Measurements from ENCODE around the gene GSTO2. TPM values are rescaled to one million over a fixed set of nuclear protein-coding genes. Genes with fewer than 3 reads are reported as not detected.
"Not testable (repeated sequence)": the region's sequence is repeated elsewhere in the genome, so short reads cannot be mapped to it uniquely, and the experiment has no call there.

Gene GSTO2
- total and polyA plus RNA-seq, 2 donors (not counting 1 experiment from before 2014, with no cell fraction given): 2.9 to 3.1 TPM

- Histone ChIP-seq H4K20me1 (ENCODE audit: control insufficient read depth, extremely low read depth, insufficient read depth, low read length) (no peaks in the 10 kb centered on the region), H3K27ac (ENCODE audit: insufficient read depth, low read length) (no peak overlapping the region), H3K4me2 (ENCODE audit: extremely low read depth, insufficient read depth, low read length) (no peak overlapping the region), H3K4me1 (ENCODE audit: control insufficient read depth, extremely low read depth, insufficient read depth, low read length) (no peaks in the 10 kb centered on the region), H3K27me3 (ENCODE audit: control insufficient read depth, insufficient read depth, low read length) (peaks cover 5% of the 10 kb centered on the region), H3K79me2 (ENCODE audit: control insufficient read depth, insufficient read depth, low read length) (no peaks in the 10 kb centered on the region), H2AFZ (ENCODE audit: low read length) (no peak overlapping the region), H3K9ac (ENCODE audit: insufficient read depth, low read length) (no peak overlapping the region), H3K36me3 (ENCODE audit: control insufficient read depth, insufficient read depth, low read length) (no peaks in the 10 kb centered on the region), H3K9me3 (ENCODE audit: control insufficient read depth, insufficient read depth, low read depth, low read length) (no peaks in the 10 kb centered on the region), H3K4me3 (replicated peaks in 1 of 4; ENCODE audit: control extremely low read depth in 1 of 4, insufficient read depth in 1 of 4, low read depth in 3 of 4, low read length in 4 of 4) (no peak overlapping the region)
- DNase-seq (ENCODE audit: low read depth in 2 of 2): no peak
- no peak for TF ChIP-seq CTCF (conservative IDR thresholded peaks at IDR 0.05 in 1 of 2, IDR thresholded peaks at IDR 0.05 in 1 of 2; ENCODE audit: low read depth in 1 of 2, low read length in 2 of 2)
- TF ChIP-seq EZH2 (IDR thresholded peaks at IDR 0.05; ENCODE audit: low read length, missing control alignments): no peak
Observed at GRCh38 chr10:104240078-104240477, 28.9 kb upstream of the GSTO2 start.

GRCh38 chr10:104242545-104242944 is 26.4 kb upstream of the GSTO2 start:
- H3K9ac ChIP-seq (ENCODE audit: insufficient read depth, low read length): no peak overlapping the region
- no peak overlapping the region for H3K4me2 ChIP-seq (ENCODE audit: extremely low read depth, insufficient read depth, low read length)
- no peak overlapping the region for H3K27ac ChIP-seq (ENCODE audit: insufficient read depth, low read length)
- DNase-seq (ENCODE audit: low read depth in 2 of 2): no peak
- H3K79me2 ChIP-seq (ENCODE audit: control insufficient read depth, insufficient read depth, low read length): no peaks in the 10 kb centered on the region
- H3K4me1 ChIP-seq (ENCODE audit: control insufficient read depth, extremely low read depth, insufficient read depth, low read length): no peaks in the 10 kb centered on the region
- TF ChIP-seq CTCF (conservative IDR thresholded peaks at IDR 0.05 in 1 of 2, IDR thresholded peaks at IDR 0.05 in 1 of 2; ENCODE audit: low read depth in 1 of 2, low read length in 2 of 2) (no peak), EZH2 (IDR thresholded peaks at IDR 0.05; ENCODE audit: low read length, missing control alignments) (no peak)
- no peaks in the 10 kb centered on the region for H4K20me1 ChIP-seq (ENCODE audit: control insufficient read depth, extremely low read depth, insufficient read depth, low read length)
- H3K9me3 ChIP-seq (ENCODE audit: control insufficient read depth, insufficient read depth, low read depth, low read length): no peaks in the 10 kb centered on the region
- H3K27me3 ChIP-seq (ENCODE audit: control insufficient read depth, insufficient read depth, low read length): peaks cover 5% of the 10 kb centered on the region
- H3K4me3 ChIP-seq (replicated peaks in 1 of 4; ENCODE audit: control extremely low read depth in 1 of 4, insufficient read depth in 1 of 4, low read depth in 3 of 4, low read length in 4 of 4): no peak overlapping the region
- no peak overlapping the region for H2AFZ ChIP-seq (ENCODE audit: low read length)
- no peaks in the 10 kb centered on the region for H3K36me3 ChIP-seq (ENCODE audit: control insufficient read depth, insufficient read depth, low read length)

- not testable (repeated sequence) for H2AFZ ChIP-seq (ENCODE audit: low read length); H3K9ac ChIP-seq (ENCODE audit: insufficient read depth, low read length); H3K4me1 ChIP-seq (ENCODE audit: control insufficient read depth, extremely low read depth, insufficient read depth, low read length); H3K27ac ChIP-seq (ENCODE audit: insufficient read depth, low read length); H3K9me3 ChIP-seq (ENCODE audit: control insufficient read depth, insufficient read depth, low read depth, low read length); H3K79me2 ChIP-seq (ENCODE audit: control insufficient read depth, insufficient read depth, low read length); DNase-seq (ENCODE audit: low read depth in 2 of 2); H4K20me1 ChIP-seq (ENCODE audit: control insufficient read depth, extremely low read depth, insufficient read depth, low read length); H3K4me2 ChIP-seq (ENCODE audit: extremely low read depth, insufficient read depth, low read length); H3K4me3 ChIP-seq (replicated peaks in 1 of 4; ENCODE audit: control extremely low read depth in 1 of 4, insufficient read depth in 1 of 4, low read depth in 3 of 4, low read length in 4 of 4); H3K27me3 ChIP-seq (ENCODE audit: control insufficient read depth, insufficient read depth, low read length); H3K36me3 ChIP-seq (ENCODE audit: control insufficient read depth, insufficient read depth, low read length)
Observed at GRCh38 chr10:104243009-104243408, 26.0 kb upstream of the GSTO2 start.

Data from fibroblast of lung (primary cell).